A673 (cell line): ENCODE data around the gene ERAP2.

Experiments used
- EZH2 ChIP-seq: fragments of 200-600 bp; sonication (generic); IDR thresholded peaks from 2 replicates; pipeline ENCODE4 v1.6.1; 2017; ENCODE audit warnings: borderline replicate concordance, low read depth, mild to moderate bottlenecking, mixed read lengths, antibody characterized with exemption, low read length; ENCODE audit not compliant: poor library complexity, severe bottlenecking
- TF ChIP-seq, protein P1 (sequence below): fragments of 300-800, 200-600 bp; sonication (generic); conservative IDR thresholded peaks from 2 replicates; pipeline ENCODE4 v1.5.1; 2017; ENCODE audit warnings: low read depth, mild to moderate bottlenecking, antibody characterized with exemption, low read length, moderate library complexity, mixed read lengths

DNA sequence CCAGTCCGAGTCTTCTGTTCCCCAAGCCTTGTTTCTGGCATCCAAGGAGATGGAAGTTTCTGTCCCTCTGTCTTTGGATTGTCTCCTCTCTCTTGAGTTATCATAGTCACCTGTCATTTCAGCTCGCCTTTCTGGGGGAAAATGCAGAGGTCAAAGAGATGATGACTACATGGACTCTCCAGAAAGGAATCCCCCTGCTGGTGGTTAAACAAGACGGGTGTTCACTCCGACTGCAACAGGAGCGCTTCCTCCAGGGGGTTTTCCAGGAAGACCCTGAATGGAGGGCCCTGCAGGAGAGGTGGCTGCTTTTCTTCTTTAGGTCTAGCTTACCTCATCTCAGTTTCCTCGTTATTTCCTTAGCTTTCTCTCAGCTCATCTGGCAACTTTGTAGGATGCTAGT lies 25.1 kb downstream of the ERAP2 start:
- TF ChIP-seq, protein P1, sequence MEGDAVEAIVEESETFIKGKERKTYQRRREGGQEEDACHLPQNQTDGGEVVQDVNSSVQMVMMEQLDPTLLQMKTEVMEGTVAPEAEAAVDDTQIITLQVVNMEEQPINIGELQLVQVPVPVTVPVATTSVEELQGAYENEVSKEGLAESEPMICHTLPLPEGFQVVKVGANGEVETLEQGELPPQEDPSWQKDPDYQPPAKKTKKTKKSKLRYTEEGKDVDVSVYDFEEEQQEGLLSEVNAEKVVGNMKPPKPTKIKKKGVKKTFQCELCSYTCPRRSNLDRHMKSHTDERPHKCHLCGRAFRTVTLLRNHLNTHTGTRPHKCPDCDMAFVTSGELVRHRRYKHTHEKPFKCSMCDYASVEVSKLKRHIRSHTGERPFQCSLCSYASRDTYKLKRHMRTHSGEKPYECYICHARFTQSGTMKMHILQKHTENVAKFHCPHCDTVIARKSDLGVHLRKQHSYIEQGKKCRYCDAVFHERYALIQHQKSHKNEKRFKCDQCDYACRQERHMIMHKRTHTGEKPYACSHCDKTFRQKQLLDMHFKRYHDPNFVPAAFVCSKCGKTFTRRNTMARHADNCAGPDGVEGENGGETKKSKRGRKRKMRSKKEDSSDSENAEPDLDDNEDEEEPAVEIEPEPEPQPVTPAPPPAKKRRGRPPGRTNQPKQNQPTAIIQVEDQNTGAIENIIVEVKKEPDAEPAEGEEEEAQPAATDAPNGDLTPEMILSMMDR: 0 out of 2 replicates have a peak, but pooled peaks have one; percentile 27
- TF ChIP-seq EZH2: no peak
